Measurements from ENCODE around the gene TRMT1.

The TRMT1 gene

GRCh38 chr19:13089857-13090507 lies 26.6 kb downstream of the TRMT1 start:
- no peak for FAIRE-seq

DNA sequence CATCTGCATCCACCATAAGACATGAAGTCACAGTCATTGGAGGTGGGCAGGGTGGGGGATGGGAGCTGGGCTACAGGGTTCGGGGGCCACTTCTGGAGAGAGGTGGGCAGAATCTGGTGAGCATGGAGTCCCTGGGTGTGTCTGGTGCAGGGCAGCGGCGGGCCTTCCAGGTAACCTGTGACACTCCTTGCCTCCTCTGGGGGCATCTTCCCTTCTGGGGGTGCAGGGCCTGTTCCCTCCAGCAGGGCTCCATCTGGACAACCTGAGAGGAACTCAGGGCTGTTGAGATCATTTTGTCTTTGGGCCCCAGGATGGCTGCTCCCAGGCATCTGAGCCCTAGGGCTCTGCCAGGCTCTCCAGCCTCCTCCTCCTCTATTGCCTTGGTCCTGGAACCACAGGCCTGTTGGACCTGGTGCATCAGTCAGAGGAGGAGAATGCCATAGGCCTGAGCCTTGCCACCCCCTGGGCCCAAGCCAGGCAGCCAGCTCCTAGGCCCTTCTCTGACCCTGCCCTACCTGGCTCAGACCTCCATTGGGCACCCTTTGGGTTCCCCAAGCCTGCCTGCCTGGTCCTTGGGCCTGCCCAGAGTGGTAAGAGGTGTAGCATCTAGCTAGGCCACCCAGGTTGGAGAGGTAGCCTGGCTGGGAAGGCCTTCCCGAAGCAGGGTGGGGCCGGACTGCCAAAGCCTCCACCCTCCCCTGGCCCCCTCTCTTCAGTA lies 27.2 kb downstream of the TRMT1 start:
- FAIRE-seq, result no peak

- no peak for FAIRE-seq
Observed at GRCh38 chr19:13087795-13088537, 28.6 kb downstream of the TRMT1 start.

DNA sequence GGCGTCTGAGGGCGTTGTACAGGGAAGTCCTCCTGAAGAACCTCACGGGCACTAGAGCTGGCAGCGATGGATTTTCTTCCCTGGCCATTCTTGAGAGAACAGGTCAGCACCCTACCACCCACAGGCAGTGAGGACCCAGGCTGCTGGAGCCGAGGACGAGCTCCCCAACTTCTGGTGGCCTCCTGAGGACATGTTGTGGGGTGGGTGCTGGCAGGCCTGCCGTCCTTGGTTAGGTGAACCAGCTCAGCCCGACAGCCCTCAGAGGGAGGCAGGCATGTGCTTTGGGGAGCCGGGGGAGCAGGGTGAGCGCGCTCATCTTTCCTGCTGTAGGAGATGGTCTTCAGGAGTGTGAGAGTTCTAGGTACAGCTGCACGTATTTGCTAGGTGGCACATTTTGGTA lies 29.2 kb downstream of the TRMT1 start:
- no peak for FAIRE-seq

DNA sequence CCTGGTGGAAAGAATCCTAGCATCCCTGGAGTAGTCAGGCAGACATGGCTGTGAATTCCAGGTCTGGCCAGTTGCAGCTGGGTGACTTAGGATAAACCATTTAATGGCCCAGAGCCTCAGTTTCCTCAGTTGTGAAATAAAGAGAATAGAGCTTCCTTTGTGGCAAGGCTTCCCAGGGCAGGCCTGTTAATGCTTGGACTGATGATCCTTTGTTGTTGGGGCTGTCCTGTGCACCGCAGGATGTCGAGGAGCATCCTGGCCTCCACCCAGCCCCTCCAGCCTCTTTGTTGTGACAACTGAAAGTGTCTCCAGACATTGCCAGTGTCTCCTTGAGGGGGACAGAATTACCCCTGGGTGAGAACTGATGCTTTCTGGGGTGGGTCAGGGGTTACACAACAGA lies 30.2 kb downstream of the TRMT1 start:
- FAIRE-seq, result no peak

DNA sequence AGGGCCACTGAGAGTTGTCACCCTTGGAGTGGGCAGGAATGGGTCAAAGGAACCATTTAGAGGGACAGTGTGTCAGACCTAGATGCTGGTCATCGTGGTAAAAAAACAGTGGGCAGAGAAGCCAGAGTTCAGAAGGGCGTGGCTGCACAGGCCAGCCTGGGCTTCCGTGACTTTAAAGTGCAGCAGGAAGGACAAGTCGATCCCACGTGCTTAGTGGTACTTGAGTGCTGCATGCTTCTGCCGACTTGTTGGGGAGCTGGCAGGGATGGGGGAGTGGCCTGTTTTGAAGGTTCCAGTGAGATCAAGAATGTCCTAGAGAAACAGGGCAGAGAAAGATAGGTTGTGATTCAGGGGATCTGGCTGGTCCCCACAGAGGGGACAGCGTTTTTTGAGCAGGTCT lies 30.9 kb downstream of the TRMT1 start:
- no peak for FAIRE-seq

GRCh38 chr19:13083627-13084026 lies 32.9 kb downstream of the TRMT1 start:
- no peak for FAIRE-seq

DNA sequence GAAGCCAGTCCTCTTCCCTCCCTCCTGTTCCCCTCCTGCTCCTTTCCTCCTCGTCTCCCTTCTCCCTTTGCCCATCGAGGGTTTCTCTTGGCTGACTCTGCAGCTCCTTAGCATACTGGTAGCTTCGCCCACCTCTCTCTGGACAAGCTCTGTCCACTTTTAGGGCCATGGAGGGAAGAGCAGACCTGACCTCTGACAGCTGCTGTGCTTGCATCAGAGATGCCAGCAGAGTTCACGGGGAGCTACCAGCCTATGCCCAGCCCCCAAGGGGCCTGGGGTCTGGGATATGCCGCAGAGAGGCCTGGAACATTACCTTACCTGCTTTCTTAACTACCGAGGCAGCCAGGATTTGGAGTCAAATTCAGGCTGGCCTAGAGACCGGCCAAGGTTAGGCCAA lies 33.5 kb downstream of the TRMT1 start:
- FAIRE-seq, result no peak

- no peak for FAIRE-seq
Observed at GRCh38 chr19:13082192-13083007, 34.1 kb downstream of the TRMT1 start.

DNA sequence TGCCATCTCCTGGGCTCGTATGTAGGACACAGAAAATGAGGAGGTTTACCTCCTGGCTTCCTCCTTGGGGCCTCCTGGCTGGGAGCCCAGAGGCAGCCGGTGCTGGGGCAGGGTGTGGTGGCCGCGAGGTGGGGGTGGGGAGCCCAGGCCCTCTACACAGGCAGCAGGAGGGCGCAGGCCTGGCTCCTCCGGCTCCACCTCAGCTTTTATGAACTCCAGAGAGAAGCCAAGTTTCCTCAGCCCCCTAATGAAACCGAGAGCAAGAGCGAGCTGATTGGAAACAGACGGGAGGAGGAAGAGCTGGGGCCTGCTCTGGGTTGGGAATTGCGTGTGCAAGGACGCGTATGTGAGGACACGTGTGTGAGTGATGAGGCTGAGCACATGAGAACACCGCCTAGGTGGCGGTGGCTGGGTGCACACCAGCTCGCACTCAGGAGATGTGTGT lies 37.0 kb downstream of the TRMT1 start:
- FAIRE-seq, result no peak

- no peak for FAIRE-seq
Observed at GRCh38 chr19:13078897-13079541, 37.5 kb downstream of the TRMT1 start.

GRCh38 chr19:13078381-13078780 lies 38.2 kb downstream of the TRMT1 start:
- no peak for FAIRE-seq

GRCh38 chr19:13077240-13077639 lies 39.3 kb downstream of the TRMT1 start:
- FAIRE-seq, result no peak

- FAIRE-seq, result no peak
Observed at GRCh38 chr19:13076787-13077186, 39.8 kb downstream of the TRMT1 start.

DNA sequence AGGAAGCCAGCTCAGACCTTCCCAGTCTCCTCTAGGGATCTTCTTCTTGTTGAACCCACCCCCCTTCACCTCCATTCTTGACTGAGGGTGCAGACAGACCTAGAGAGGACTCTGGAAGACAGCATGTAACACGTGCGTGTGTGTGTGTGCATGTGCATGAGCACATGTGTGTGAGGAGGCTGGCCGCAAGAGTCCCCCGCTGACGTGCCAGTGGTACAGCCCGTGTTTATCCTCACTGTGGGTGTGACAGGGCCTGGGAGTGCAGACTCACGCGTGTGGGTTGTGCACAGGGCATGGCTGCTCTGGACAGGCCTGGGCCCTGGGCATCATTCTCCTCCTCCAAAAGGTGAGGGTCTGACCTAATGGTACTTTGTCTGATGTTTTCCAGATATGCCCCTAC lies 40.2 kb downstream of the TRMT1 start:
- FAIRE-seq, result no peak

DNA sequence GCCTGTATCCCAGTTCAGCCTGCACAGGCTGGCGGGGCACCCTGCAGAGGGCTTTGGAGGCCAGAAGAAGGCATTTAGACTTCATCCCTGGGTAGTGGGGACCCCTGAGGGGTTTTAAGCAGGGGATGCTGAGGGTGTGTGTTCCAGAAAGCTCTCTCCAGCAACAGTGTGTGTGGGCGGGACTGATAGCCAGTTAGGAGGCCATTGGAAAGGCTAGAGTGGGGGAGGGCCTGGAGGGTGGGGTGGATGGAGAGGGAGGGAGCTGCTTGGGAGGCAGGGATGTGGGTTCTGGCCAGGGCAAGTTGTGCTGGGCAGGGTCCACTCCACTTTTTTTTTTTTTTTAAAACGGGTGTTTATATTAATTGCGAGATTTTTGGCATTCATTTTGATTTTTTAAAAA lies 42.2 kb downstream of the TRMT1 start:
- no peak for FAIRE-seq

- no peak for FAIRE-seq
Observed at GRCh38 chr19:13073263-13073662, 43.3 kb downstream of the TRMT1 start.

DNA sequence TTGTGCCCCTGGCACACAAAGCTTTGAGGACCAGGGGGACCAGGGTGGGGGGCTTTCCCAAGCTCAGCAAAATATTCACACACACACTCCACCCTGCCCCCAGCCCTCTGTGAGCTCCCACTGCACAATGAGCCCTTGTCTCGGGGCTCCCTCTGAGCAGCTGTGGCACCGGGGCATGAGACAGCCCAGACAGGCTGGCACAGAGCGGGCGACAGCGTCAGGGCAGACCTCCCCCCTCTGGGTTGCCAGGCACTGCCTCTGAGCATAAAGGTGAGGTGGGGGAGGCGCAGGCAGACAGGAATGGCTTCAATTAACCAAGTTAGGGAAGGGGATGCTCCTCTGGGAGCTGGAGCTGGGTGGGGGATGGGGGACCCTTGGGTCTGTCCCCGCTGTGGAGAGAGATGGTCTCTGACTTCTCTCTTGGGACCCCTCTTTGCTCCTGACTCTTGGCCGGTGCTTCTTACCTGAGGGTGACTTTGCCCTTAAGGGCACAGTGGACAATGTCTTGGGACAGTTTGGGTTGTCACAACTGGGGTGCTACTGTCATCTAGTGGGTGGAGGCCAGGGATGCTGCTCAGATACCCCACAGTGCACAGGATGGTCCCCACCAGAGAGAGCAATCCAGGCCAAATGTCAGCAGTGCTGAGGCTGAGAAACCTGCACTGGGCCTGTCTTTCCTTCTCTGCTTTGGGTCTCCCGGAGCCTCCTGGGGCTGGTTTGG lies 44.2 kb downstream of the TRMT1 start:
- FAIRE-seq, result no peak

DNA sequence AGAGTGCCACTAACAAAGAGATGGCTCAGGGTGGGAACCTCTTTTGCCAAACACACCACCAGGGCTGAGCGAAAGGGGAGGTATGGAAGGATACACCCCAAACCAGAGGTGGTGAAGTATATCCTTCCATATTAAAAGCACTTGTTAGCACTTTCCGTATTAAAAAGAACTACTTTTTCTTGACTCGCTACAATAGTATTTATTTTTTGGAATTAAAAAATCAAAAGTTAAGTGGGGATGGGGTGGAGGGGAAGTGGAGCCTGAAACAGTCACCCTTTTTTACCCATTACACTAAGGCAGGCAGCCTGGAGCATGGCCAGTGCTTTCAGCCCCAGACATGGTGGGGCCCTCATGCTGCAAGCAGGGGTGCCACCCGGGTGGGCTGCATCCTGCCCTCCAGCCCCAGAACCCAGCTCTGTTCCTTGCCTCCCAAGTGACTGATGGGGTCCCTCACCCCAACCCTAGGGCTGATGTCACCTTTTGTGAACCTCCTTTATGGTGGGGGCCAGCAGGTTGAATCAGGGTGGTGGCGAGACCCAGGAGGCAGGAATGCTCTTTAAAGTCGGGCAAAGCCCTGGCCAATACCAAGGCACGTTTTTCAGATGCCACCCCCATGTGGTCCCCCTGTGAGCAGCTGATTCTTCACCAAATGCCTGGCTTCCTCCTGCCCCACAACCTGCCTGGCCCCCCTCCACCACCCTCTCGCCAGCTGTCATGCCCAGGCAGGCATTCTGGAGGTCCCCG lies 44.9 kb downstream of the TRMT1 start:
- no peak for FAIRE-seq

DNA sequence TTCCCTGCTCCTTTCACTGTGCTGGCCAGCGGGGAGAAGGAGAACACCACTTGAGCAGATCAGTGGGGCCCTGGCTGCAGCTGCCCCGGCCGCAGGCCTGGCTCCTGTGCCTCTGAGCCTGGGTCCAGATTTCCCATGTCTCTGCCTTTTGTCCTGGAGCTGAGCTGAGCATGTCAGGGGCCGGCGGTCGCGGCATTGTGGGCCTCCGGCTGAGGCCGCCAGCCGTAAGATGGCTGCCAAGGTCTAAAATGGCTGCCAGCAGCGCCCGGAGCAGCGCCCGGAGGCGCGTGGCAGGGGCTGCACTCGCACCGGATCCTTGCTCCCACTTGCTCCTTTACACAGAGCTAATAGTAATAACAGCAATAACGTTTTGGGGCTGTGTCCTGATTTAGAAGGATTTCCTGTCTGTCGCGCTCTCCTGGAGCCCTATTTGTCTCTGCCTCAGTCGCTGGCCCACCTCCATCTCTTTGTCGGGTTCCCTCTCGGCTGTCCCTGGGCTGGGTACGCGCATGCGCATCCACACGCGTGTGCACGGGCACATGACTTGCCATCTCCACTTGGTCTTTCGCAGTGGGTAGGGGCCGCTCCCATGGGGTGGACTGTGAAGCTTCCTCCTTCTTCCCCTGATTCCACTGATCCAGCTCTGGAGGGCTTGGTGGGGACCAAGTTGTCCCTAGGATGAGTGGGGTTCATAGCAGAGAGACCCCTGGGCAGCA lies 46.0 kb downstream of the TRMT1 start:
- FAIRE-seq, result no peak
